HG03025 (cell line): Measurements from ENCODE around the gene BEGAIN.

ENCODE experiments used
- ATAC-seq: cut with Tn5 transposase; IDR thresholded peaks from one replicate; pipeline ENCODE4 v1.9.1; 2021; ENCODE audit warnings: mild to moderate bottlenecking, moderate library complexity; ENCODE audit not compliant: unreplicated experiment, low FRiP score

Gene BEGAIN

DNA sequence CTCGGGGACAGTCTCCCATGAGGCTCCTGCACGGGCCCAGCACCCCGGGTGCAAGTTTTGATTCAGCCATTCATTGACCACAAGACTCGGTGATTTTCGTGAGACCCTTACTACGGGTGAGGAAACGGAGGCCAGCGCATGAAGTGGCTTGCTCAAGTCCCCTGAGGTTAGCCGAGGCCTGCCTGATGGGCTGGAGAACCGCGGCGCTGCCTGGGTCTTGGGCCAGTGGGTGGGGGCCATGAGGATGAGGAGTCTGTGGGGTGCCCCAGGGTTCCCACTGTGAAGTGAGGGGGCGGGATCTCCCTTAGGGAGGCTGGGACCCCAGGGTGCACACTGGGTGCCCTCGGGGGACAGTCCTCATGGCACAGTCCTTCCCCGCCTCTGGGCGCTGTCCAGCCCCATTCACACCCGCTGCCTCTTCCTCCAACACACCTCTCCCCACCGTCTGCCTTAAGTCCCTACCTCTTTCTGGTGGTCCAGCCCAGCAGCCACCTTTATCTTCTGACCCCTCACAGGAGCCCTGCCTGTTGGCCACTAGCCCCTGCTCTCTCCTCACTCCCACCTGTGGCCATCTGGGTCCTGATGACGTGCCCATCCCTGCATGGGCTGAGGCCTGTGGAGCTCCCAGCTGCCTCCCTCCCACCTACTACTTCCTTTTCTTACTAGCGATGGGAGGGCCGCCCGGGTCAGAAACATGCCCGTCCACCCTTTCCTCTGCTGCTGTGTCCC lies 16.3 kb downstream of the BEGAIN start:
- ATAC-seq, result no peak

DNA sequence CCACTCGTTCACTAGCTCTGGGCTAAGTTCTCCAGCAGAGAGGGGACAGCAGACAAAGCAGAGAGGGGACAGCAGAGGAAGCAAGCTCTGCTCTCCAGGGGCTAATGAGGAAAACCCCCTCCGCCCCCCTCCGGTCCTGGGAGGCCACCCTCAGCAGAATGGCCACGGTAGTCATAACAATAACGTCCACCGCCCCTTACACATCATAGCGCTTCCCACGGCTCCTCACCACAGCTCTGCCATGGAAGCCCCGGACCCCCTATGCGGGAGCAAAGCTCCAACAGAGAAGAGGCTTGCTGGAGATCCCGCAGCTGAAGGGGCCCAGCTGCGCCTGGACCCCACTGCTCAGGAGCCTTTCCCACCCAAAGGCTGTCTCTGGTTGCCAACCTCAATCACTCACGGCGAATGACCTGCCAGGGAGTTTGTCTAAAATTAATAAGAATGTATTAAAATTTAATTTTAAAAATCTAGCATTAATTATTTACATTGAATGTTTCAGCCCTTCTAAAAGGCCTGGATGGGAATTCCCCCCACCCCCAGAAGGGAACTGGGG lies 17.4 kb downstream of the BEGAIN start:
- ATAC-seq, result no peak

DNA sequence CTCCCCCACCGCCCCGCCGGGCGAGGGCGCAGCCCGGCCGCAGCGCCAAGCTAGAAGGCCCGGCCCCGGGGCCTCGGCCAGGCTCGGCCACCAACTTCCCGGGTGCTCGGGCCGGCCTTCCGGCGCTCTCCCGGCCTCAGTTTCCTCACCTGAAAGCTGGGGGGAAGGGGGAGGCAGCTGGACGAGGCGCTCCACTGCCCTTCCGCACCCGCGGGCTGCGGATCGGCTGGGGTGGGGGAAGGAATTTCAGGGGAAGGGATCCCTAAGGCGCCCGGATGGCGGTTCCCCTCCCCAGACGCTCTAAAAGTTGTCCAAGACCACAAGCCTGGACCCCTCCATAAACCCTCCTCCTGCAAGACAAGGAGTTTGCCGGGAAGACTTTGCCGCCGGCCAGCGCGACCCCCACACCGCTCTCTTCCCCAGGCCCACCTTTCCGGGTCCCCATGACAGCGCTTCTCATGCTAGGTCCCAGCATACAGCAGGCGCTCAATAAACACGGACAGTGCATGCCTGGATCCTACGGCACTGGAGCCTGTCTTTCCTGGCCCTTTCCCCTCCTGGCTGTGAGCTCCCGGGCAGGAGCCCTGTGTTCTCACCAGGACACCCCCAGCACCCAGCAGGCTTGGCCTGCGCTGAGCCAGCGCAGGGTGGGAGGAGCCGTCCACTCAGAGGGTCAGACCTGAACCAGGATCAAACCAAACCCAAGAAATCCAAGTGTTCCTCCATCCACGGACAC lies 18.1 kb downstream of the BEGAIN start:
- no peak for ATAC-seq

DNA sequence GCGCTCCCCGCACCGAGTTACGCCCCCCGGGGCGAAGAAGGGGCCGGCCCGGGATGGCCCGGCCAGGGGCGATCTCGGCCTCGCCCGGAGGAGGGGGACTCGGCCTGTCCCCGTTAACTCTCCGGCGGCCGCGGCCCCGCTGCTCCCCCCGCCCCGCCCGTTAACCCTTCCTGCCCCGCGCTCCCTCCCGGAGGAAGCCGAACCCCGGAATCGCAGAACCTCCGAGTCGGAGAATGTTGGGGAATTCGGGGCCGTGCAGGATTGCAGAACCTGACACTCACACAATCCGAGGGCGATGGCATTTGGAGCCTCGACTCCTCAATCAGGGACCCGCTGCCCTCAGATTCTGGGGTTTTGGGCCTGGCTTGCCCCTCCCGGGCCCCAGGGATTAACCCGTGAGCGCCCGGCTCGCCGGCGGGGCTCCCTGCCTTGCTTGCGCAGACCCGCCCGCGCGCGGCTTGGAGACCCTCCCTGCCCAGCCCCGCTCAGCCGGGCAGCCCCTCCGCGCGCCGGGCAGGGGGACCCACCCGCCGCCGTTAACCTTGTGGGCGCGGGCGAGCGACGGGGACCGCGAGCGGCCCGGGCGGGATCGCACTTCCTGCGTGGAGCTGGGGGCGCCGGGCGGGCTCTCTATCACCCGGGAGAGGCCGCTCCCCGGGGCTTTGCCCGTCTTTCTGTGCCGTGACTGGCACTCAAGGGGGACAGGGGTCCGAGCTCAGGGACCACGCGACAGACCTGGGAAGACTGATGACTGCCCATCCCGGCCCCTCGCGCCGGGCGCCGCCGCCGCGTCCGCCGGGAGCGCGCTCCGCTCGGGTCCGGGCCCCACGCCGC lies 18.8 kb downstream of the BEGAIN start:
- ATAC-seq, result no peak

DNA sequence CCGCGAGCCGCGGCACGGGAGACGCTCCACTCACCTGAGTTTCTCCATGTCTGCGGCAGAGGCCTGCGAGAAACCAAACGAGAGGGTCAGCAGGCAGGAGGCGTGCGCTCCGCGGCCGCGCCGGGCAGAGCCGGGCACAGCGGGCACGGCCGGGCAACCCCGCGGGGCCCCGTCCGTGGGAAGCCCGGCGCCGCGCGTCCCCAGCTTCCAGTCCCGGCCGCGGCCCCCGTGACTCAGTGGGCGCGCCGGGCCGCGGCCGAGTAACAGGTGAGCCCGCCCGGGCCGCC lies 19.4 kb downstream of the BEGAIN start:
- ATAC-seq, result no peak

DNA sequence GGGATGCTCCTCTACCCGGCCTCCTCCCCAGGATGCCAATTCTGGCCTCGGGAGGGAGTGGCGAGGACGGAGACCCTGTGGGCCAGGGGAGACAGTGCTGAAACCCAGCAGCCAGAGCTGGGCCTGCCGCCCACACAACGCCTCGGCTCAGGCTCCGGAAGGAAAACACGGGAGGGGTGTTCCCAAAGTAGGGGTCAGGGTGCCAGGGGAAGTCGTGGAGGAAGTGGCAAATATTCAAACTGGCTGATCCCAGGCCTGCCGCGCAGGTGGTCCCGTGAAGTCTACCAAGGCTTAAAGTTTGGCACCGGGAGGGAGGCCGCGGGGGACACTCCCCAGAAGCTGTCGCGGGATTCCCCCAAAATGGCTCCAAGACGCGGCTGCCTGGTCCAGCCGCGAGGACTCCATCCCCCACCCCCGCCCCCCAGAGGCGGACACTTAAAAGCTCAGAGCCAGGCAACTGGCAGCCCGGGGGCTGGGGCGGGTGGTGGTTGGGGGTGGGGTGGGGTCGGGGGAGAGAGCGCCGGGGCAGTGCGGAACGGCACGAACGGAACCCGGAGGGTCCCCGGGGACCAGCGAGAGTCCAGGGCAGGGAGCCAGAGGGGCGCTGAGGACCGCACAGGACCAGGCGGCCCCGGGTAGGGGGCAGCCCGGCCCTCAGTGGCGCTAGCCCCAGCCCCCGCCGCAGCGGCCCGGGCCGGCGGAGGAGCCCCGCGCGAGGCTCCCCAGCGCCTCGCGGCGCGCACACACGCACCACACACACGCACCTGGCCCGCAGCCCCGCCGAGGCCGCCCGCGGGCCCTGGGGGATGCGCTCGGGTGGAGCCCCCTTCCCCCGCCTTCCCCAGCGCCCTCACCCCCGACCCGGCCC lies 20.0 kb downstream of the BEGAIN start:
- ATAC-seq, result no peak

DNA sequence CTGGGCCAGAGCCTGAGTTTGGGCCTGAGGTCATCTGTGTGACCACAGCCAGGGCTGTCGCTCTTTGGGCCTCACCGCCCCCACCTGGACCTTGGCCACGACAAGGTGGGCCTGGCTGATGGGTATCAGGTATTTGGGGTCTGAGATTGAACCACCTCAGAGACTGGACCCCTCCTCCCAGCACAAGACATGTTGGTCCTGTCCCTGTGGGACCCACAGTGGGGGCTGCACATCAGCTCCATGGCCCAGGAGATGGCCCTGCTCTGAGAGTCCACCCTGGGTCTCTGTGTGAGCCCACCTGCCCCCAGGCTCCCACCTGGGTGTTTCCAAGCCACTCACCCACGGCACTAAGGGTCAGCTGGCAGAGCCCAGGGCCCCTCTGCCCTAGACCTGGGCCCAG lies 20.6 kb downstream of the BEGAIN start:
- ATAC-seq, result no peak

DNA sequence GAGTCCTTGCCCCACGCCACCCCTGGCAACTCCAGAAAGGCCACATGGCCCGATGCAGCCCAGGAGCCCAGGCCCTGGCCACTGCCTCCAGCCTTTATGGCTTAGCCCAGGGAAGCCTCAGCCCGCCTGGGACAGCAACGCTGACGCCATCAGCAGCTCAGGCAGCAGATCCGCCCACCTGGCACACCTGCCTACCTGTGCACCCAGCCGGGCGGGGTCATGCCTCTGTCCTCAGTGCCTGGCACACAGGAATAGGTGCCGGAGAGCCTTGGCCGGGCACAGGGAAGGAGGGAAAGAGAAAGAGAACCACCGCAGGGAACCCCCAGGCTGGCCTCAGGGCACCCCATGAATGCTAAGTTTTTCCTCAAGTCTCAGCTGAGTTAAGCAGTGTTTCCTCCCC lies 21.1 kb downstream of the BEGAIN start:
- no peak for ATAC-seq

DNA sequence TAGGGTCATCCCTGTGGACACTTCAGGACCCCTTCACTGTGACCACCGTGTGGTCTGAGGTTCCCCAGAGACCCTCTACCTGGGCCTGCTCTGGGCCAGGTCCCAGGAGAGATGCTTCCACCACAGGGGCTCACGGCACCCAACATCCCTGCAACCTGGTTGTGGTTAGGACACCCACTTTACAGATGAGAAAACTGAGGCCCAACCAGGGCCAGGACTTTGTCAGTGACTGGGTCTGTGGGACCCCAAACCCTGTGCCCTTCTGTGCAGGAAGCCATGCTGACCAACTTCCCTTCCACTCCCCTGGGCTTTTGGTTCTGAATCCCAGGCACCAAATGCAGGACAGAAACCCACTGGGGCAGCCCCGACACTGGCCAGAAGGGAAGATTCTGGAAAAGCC lies 21.6 kb downstream of the BEGAIN start:
- no peak for ATAC-seq

DNA sequence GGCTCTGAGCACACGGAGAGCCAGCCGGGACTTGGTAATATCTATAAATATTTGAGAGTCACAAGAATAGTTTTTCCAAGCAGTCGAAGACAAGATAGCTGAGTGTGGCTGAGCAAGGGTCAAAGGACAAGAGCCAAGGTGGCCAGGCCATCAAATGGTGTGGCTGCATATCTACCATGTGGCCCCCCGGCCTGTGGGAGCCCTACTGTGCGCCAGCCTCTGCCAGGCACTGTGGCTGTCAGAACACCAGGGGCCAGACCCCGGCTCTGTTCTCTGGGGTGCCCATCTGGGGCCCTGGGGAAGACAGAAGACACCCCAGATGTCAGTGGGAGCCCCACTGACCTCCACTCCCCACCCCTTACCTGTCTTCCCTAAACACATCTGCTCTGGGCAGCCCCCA lies 22.7 kb downstream of the BEGAIN start:
- ATAC-seq, result no peak

DNA sequence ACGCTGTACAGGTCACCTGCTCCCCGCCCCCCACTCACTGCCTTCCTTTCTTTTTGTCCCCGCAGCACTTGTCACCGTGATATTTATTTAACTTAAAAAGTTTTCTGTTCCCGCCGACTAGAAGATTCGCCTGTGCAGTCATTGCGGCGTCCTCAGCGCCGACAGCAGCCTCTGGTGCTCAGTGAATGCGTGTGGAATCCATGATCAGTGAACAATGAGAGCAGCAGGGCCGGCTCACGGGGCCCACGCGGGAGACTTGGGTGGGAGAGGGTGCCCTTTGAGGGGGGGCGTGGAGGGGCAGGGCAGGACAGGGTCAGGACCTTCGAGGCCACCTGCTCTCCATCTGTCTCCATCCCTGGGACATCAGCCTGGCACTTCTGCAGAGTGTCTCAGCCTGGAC lies 24.5 kb downstream of the BEGAIN start:
- ATAC-seq, result no peak

DNA sequence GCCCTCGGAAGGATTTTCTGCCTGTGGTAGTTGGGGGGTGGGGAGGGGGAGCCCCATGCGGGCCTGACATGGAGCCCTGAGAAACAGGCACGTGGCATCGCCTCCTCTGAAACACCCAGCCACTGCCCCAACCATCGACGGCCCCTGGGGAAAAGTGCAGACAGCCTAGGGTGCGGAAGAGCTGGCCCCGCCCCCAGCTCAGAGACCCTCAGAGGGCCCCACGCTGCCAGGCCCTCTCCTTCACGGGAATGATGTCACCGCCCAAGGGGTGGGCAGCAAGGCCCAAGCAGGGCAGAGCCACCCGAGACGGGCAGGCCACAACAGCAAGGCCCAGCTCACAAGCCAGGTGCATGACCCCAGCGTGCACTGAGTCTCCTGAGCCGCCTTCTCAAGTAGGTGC lies 26.2 kb downstream of the BEGAIN start:
- ATAC-seq, result no peak

DNA sequence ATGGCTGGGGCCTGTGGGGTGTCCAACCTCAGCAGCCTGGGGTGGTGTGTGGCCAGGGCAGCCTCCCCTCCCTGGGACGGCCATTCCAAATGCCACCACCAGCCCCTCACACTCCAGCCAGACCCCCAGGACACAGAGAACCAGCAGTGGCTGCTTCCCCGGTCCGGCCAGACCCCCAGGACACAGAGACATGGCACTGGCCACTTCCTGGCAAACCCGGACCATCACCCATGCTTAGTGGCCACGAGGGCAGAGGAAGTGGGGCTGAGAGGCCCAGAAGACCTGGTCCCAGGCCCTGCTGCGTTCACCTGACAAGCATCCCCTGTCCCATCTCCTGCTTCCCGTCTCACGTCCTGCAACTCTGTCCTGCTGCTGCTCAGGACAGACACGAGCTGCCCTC lies 26.7 kb downstream of the BEGAIN start:
- ATAC-seq, result no peak

DNA sequence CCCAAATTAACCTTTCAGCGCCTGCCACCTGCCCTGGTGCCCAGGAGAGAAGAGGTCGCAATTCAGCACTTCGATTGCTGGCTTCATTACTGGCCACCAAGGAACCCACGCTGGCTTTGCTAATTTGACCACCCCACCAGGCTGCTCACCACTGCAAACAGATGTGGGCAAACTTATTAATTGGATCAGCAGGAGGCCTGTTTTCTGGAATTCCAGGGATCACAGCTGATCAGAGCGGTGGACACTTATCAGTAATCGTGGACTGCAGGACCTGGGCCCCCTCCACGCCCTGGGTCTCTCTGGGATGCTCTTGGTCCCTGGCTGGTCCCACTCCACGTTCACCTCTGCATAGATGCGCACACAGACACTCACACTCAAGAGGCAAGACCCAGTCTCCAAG lies 27.8 kb downstream of the BEGAIN start:
- no peak for ATAC-seq

DNA sequence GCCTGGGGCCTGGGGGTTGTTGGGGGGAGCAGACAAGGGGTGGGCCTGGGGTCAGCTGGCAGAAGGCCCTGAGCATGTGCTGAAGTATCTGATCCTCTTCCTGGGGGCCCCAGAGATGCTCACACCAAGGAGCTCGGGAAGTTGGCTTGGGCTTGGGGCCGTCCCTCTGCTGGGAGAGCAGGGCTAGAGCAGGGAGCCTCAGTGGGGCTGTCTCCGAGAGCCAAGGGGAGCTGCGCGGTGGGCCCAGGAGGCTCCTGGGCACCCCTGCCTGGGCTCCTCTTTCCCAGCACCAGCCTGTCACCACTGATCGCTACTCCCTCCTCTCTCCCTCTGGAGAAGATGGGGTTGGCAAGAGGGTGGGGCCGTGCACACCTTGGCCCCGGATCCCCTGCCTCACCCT lies 28.3 kb downstream of the BEGAIN start:
- ATAC-seq, result no peak

DNA sequence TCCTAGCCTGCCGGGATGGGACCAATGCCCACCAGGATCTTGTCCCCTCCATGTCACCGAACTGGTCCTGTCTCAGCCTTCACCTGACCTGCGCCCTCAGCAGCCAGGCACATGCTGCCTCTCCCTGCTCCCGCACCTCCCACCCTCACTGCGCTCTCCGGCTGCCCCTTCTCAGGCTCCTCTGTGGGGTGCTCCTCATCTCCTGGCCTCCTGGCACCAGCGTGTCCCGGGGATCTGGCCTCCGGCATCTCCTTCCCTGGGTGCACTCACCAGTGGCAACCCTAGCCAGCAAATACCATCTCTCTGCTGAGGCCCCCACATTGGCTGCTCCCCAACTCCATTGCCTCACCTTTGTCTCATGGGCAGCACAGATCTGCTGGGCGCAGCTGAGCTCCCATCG lies 29.0 kb downstream of the BEGAIN start:
- no peak for ATAC-seq

DNA sequence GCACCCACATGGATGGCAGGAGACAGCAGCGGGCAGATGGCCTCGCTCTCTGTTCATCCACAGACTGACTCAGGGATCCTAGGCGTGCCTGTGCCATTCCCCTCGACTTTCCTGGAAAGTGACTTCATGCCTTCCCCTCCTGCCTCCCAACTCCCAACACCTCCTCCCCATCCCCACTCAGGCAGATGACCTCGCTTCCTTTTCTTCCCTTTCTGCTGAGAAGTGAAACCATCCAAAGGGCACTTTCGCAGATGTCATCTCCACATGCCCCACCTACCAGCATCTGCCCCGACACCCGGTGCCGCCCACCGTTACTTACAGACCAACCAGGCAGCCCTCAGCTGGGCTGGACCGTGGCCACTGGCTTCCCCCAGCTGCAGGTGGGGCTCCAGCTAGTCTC lies 29.6 kb downstream of the BEGAIN start:
- no peak for ATAC-seq

DNA sequence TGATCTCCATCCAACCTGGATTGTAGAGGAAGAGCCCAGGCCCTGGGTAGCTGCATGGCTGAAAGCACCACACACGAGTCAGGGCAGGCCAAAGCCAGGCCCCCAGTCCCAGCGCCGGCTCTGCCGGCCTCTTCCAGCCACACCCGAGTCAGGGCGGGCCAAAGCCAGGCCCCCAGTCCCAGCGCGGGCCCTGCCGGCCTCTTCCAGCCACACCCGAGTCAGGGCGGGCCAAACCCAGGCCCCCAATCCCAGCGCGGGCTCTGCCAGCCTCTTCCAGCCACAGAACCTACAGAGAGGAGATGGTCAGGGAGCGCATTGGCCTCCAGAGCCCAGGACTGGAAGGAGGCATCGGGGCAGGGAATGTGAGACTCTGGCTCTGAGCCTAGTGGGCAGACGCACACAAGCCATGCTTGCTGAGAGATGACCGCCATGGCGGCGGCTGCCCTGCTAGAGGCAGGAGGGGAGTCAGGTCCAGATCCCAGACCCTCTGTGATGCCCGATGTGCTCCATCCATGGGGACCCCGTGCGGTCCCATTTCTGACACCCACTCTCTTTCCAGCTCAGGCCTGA lies 30.2 kb downstream of the BEGAIN start:
- ATAC-seq, result no peak

DNA sequence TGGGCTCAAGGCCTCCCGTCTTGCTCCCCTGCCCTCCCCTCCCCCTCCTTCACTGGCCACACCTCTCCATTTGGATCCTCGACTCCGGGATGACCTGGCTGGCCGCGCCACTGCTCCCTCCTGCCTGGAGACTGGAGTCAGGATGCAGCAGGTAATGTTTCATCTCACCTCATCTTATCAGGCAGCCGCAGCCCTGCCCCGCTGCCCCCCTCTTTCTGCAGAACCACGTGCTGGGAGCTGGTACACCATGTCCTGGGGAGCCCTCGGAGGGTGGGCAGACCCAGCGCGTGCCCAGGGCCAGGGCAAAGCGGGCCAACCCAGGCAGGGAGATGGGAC lies 31.1 kb downstream of the BEGAIN start:
- ATAC-seq, result no peak

DNA sequence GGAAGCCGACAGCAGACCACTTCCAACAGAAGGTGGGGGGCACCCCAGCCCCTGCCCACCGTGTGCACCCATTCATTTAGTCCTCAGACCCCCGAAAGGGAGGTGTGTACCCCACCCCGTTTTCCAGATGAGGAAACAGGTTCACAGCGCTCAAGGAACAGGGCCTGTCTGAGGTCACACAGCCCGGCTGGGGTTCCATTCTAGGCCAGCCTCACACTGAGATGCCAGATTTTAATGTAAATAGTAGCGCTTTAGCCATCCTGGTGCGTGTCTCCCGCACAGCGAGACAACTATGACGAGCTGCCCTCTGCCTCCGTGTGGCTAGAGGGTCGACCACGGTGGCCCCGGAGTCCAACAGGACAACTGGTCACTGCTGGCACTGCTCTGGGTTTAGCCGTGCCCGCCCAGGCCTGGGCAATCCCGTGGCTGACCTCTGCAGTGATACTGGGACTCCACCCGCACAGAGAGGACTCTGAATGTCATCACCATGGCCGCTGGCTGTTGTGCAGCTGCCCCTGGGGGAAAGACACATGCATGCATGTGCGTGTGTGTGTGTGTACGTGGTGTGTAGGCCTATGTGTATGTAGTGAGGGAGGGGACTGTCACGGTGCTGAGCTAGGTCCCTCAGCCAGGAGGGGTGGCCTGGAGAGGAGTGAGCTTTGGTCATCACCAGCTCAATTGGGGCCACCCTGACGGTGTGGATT lies 31.6 kb downstream of the BEGAIN start:
- no peak for ATAC-seq
